ENCODE measurements around the gene JPH2. TPM values are rescaled to one million over a fixed set of nuclear protein-coding genes. Genes with fewer than 3 reads are reported as not detected.

Gene JPH2
- total RNA-seq, 1 experiment from 2014 or later, result 0.17 TPM

GRCh38 chr20:44109951-44110361, 77.0 kb downstream of the JPH2 start:
- no peaks in the 10 kb centered on the region for H3K79me2 ChIP-seq (ENCODE audit: insufficient read depth, low read length)
- H3K27me3 ChIP-seq (ENCODE audit: insufficient read depth, low read length), result no peaks in the 10 kb centered on the region
- TF ChIP-seq SP1 (IDR thresholded peaks at IDR 0.05; ENCODE audit: low read depth) (no peak), CTCF (IDR thresholded peaks at IDR 0.05 in 2 of 3, conservative IDR thresholded peaks at IDR 0.05 in 1 of 3; ENCODE audit: borderline replicate concordance in 1 of 3, insufficient read depth in 1 of 3, low read depth in 2 of 3, low read length in 2 of 3) (peak in 2 of 3 experiments; percentile 44 to 63; a peak in 4 of 6 replicates)
- DNase-seq (ENCODE audit: low read depth, low spot score), result no peak
- intact Hi-C loops (cut with micrococcal nuclease), result loop anchor here (5.0 kb wide), 1 partner anchor 67 kb away; no protein-coding TSS in a partner anchor
- no peak overlapping the region for H3K4me2 ChIP-seq (ENCODE audit: low read length)
- H3K9me2 ChIP-seq (ENCODE audit: insufficient read depth), result no peaks in the 10 kb centered on the region
- H3K9me3 ChIP-seq (ENCODE audit: control insufficient read depth in 1 of 2, insufficient read depth in 1 of 2, low read depth in 1 of 2, low read length in 2 of 2), result peaks cover 4 to 6% of the 10 kb centered on the region in 2 experiments; a peak in 2 of 4 replicates
- H3K4me1 ChIP-seq (ENCODE audit: control insufficient read depth in 1 of 2, insufficient read depth in 2 of 2, low read length in 2 of 2), result peaks cover 4 to 7% of the 10 kb centered on the region in 2 experiments; a peak in 2 of 4 replicates
- POLR2A ChIA-PET, result no interaction called here
- H3K27ac ChIP-seq (ENCODE audit: low read depth, low read length), result no peak overlapping the region
- BruUV-seq (replicated peaks), result no TSS peak
- H3K4me3 ChIP-seq (replicated peaks in 1 of 2; ENCODE audit: low read depth in 1 of 2, low read length in 2 of 2), result no peak overlapping the region
- no peak overlapping the region for H2AFZ ChIP-seq (ENCODE audit: low read depth, low read length, poor library complexity, severe bottlenecking)
- H4K20me1 ChIP-seq (ENCODE audit: insufficient read depth), result no peaks in the 10 kb centered on the region
- CTCF ChIA-PET, result interaction anchor here (0.7 to 1.8 kb wide), 5 partner anchors 10 to 661 kb away, joined by 3 to 5 read pairs (median 3); no protein-coding TSS in a partner anchor
- no peak overlapping the region for H3K9ac ChIP-seq (ENCODE audit: low read length)
- RAD21 ChIA-PET (ENCODE audit: low non-redundant PET in 1 of 2, low total read pairs in 2 of 2, uncharacterized antibody in 2 of 2, unreplicated experiment in 2 of 2), result no interaction called here
- peak; percentile 88 for ATAC-seq
- no peaks in the 10 kb centered on the region for H3K36me3 ChIP-seq (ENCODE audit: control insufficient read depth in 1 of 2, insufficient read depth in 2 of 2, low read length in 2 of 2)

- no peaks in the 10 kb centered on the region for H3K36me3 ChIP-seq (ENCODE audit: control insufficient read depth in 1 of 2, insufficient read depth in 2 of 2, low read length in 2 of 2)
- no peak overlapping the region for H3K27ac ChIP-seq (ENCODE audit: low read depth, low read length)
- no peak overlapping the region for H3K4me2 ChIP-seq (ENCODE audit: low read length)
- peaks cover 4 to 6% of the 10 kb centered on the region in 2 experiments; a peak in 2 of 4 replicates for H3K9me3 ChIP-seq (ENCODE audit: control insufficient read depth in 1 of 2, insufficient read depth in 1 of 2, low read depth in 1 of 2, low read length in 2 of 2)
- TF ChIP-seq ATF3 (IDR thresholded peaks at IDR 0.05) (no peak), RAD21 (IDR thresholded peaks at IDR 0.05; ENCODE audit: low read depth) (no peak), YY1 (IDR thresholded peaks at IDR 0.05; ENCODE audit: extremely low read depth, insufficient replicate concordance, low read depth, low read length) (no peak)
- POLR2A ChIA-PET, result no interaction called here
- peaks cover 5% of the 10 kb centered on the region; the same call in 1 of the 2 replicates for H3K27me3 ChIP-seq (ENCODE audit: insufficient read depth, low read length)
- RAD21 ChIA-PET (ENCODE audit: low non-redundant PET in 1 of 2, low total read pairs in 2 of 2, uncharacterized antibody in 2 of 2, unreplicated experiment in 2 of 2), result no interaction called here
- H3K79me2 ChIP-seq (ENCODE audit: insufficient read depth, low read length), result no peaks in the 10 kb centered on the region
- H3K4me3 ChIP-seq (replicated peaks in 1 of 2; ENCODE audit: low read depth in 1 of 2, low read length in 2 of 2), result no peak overlapping the region
- no peak overlapping the region for H2AFZ ChIP-seq (ENCODE audit: low read depth, low read length, poor library complexity, severe bottlenecking)
- no peak for ATAC-seq
- H3K4me1 ChIP-seq (ENCODE audit: control insufficient read depth in 1 of 2, insufficient read depth in 2 of 2, low read length in 2 of 2), result peaks cover 3 to 6% of the 10 kb centered on the region in 2 experiments; a peak in 2 of 4 replicates
- CTCF ChIA-PET, result interaction anchor here (1.7 kb wide), 1 partner anchor 10 kb away, joined by 6 read pairs; no protein-coding TSS in a partner anchor
- intact Hi-C loops (cut with micrococcal nuclease), result loop anchor here (5.0 kb wide), 1 partner anchor 71 kb away; no protein-coding TSS in a partner anchor
- DNase-seq (ENCODE audit: low read depth, low spot score), result no peak
- H3K9me2 ChIP-seq (ENCODE audit: insufficient read depth), result no peaks in the 10 kb centered on the region
- BruUV-seq (replicated peaks), result no TSS peak
- H4K20me1 ChIP-seq (ENCODE audit: insufficient read depth), result no peaks in the 10 kb centered on the region
- no peak overlapping the region for H3K9ac ChIP-seq (ENCODE audit: low read length)
Observed at GRCh38 chr20:44106615-44107014, 80.4 kb downstream of the JPH2 start.
